Colonic mucosa (tissue), 4 donors: Measurements from ENCODE around the gene ARMH3. TPM values are rescaled to one million over a fixed set of nuclear protein-coding genes. Genes with fewer than 3 reads are reported as not detected.
A peak's percentile ranks its signal among the peaks of the same experiment; 100 is the strongest.

Experiments
- DNase-seq: peaks from one replicate; pipeline ENCODE4 v3.0.0-alpha.2; 2020
- H3K27ac ChIP-seq: fragments of 200-600 bp; one replicate; pipeline ENCODE4 v1.8.0; 2021
- H3K27me3 ChIP-seq: fragments of 200-600 bp; one replicate; pipeline ENCODE4 v1.8.0; 2021
- H3K36me3 ChIP-seq: fragments of 200-600 bp; one replicate; pipeline ENCODE4 v1.8.0; 2021
- H3K4me1 ChIP-seq: fragments of 200-600 bp; one replicate; pipeline ENCODE4 v1.8.0; 2021; ENCODE audit warnings: mild to moderate bottlenecking
- H3K4me3 ChIP-seq: fragments of 200-600 bp; one replicate; pipeline ENCODE4 v1.8.0; 2021
- H3K9ac ChIP-seq, 2 donors: one replicate each; pipeline ENCODE4 v1.7.0; 2013; ENCODE audit warnings: control low read depth in 2 of 2, low read depth in 2 of 2, low read length in 2 of 2
- H3K9me3 ChIP-seq: fragments of 200-600 bp; one replicate; pipeline ENCODE4 v1.8.0; 2021
- CTCF ChIP-seq: fragments of 200-600 bp; IDR thresholded peaks from one replicate; pipeline ENCODE4 v1.8.0; 2022; ENCODE audit warnings: antibody characterized with exemption, mild to moderate bottlenecking
- intact Hi-C: fragments of 100-400 bp; cut with DNase I; formaldehyde crosslinking; loops from one replicate; pipeline ENCODE4 v1.14.1; 2022
- total RNA-seq, 2 donors: library from RNA; stranded (reverse); fragmentation: NEBNext Ultra II Directional in 1 of 2; extraction: Animal tissue kit (Norgen Biotek cat#: 25700) in 1 of 2; gene quantifications; one replicate each; pipeline ENCODE4 v1.2.1, GENCODE V29; 2021
- donor health status: healthy.
- donor health status: DM: no; HTN: no; CAD: no.
- donor health status: DM: no; HTN: no; CAD: no.

The ARMH3 gene
- total RNA-seq, 2 donors from 2014 or later = 25.1 to 31.3 TPM

- no peak for TF ChIP-seq CTCF
- Histone ChIP-seq H3K9ac (peak overlapping the region; percentile 47 to 54), H3K4me3 (peak overlapping the region; percentile 53), H3K36me3 (no peaks in the 10 kb centered on the region), H3K9me3 (no peaks in the 10 kb centered on the region), H3K4me1 (peaks cover 7% of the 10 kb centered on the region), H3K27ac (peak overlapping the region; percentile 50), H3K27me3 (no peaks in the 10 kb centered on the region)
- peak; percentile 95 for DNase-seq
- intact Hi-C loops = no loop called here
Observed at GRCh38 chr10:101830322-101831168, 225.4 kb downstream of the ARMH3 start.

- Histone ChIP-seq H3K27me3 (no peaks in the 10 kb centered on the region), H3K36me3 (no peaks in the 10 kb centered on the region), H3K27ac (peak overlapping the region; percentile 50), H3K4me3 (peak overlapping the region; percentile 53), H3K4me1 (peaks cover 7% of the 10 kb centered on the region), H3K9ac (peak overlapping the region in 1 of 2 donors; percentile 54), H3K9me3 (no peaks in the 10 kb centered on the region)
- peak; percentile 77 for DNase-seq
- intact Hi-C loops = no loop called here
- TF ChIP-seq CTCF = no peak
Observed at GRCh38 chr10:101829561-101830315, 226.2 kb downstream of the ARMH3 start.

- no peaks in the 10 kb centered on the region for H3K9me3 ChIP-seq
- DNase-seq = peak; percentile 35
- peaks cover 7% of the 10 kb centered on the region for H3K4me1 ChIP-seq
- no peaks in the 10 kb centered on the region for H3K36me3 ChIP-seq
- H3K4me3 ChIP-seq = no peak overlapping the region
- no peaks in the 10 kb centered on the region for H3K27me3 ChIP-seq
- intact Hi-C loops = no loop called here
- no peak overlapping the region for H3K27ac ChIP-seq
- no peak overlapping the region for H3K9ac ChIP-seq
- no peak for TF ChIP-seq CTCF
Observed at GRCh38 chr10:101828766-101829551, 227.0 kb downstream of the ARMH3 start.

GRCh38 chr10:101827919-101828600, 227.9 kb downstream of the ARMH3 start:
- DNase-seq = no peak
- TF ChIP-seq CTCF = no peak

More at GRCh38 chr10:101827919-101828600, 227.9 kb downstream of the ARMH3 start:
- Histone ChIP-seq H3K27me3 (no peaks in the 10 kb centered on the region), H3K4me1 (peaks cover 7% of the 10 kb centered on the region), H3K9ac (no peak overlapping the region), H3K36me3 (no peaks in the 10 kb centered on the region), H3K4me3 (no peak overlapping the region), H3K27ac (no peak overlapping the region), H3K9me3 (no peaks in the 10 kb centered on the region)
- intact Hi-C loops = no loop called here
